Stimulated activated CD8-positive, alpha-beta memory T cell treated with anti-CD3 and anti-CD28 coated beads, Interleukin-12 subunit alpha, Interleukin-12 subunit beta, amount 100 ng/mL, for 1 hour (primary cell): Measurements from ENCODE around the gene PTGES.

Experiments
- DNase-seq: peaks from one replicate; pipeline ENCODE4 v3.0.0-alpha.2; 2020; ENCODE audit warnings: low read depth

Gene PTGES

GRCh38 chr9:129740666-129741464, 12.0 kb downstream of the PTGES start:
- DNase-seq, result no peak

GRCh38 chr9:129740174-129740573, 12.7 kb downstream of the PTGES start:
- no peak for DNase-seq

GRCh38 chr9:129739432-129739831, 13.4 kb downstream of the PTGES start:
- no peak for DNase-seq

GRCh38 chr9:129737479-129738274, 15.2 kb downstream of the PTGES start:
- DNase-seq, result peak; percentile 82

GRCh38 chr9:129736334-129736733, 16.5 kb downstream of the PTGES start:
- no peak for DNase-seq

- DNase-seq, result no peak
Measured at GRCh38 chr9:129735546-129735945, 17.3 kb downstream of the PTGES start.

GRCh38 chr9:129733632-129733953, 19.2 kb downstream of the PTGES start:
- no peak for DNase-seq

GRCh38 chr9:129732946-129733631, 19.8 kb downstream of the PTGES start:
- DNase-seq, result no peak

GRCh38 chr9:129732100-129732499, 20.7 kb downstream of the PTGES start:
- DNase-seq, result no peak

GRCh38 chr9:129731477-129732085, 21.3 kb downstream of the PTGES start:
- DNase-seq, result no peak

GRCh38 chr9:129728744-129729143, 24.1 kb downstream of the PTGES start:
- DNase-seq, result no peak

- peak; percentile 24 for DNase-seq
Measured at GRCh38 chr9:129726322-129727160, 26.3 kb downstream of the PTGES start.

- no peak for DNase-seq
Measured at GRCh38 chr9:129725795-129726251, 27.0 kb downstream of the PTGES start.

- no peak for DNase-seq
Measured at GRCh38 chr9:129724456-129725190, 28.2 kb downstream of the PTGES start.

GRCh38 chr9:129722913-129723312, 29.9 kb downstream of the PTGES start:
- no peak for DNase-seq

- no peak for DNase-seq
Measured at GRCh38 chr9:129720865-129721545, 31.8 kb downstream of the PTGES start.

GRCh38 chr9:129720181-129720864, 32.5 kb downstream of the PTGES start:
- no peak for DNase-seq

- DNase-seq, result no peak
Measured at GRCh38 chr9:129719135-129719534, 33.7 kb downstream of the PTGES start.

- DNase-seq, result no peak
Measured at GRCh38 chr9:129718647-129719046, 34.2 kb downstream of the PTGES start.
